ENCODE results near the gene YBEY. TPM values are rescaled to one million over a fixed set of nuclear protein-coding genes. Genes with fewer than 3 reads are reported as not detected.
A peak's percentile ranks its signal among the peaks of the same experiment; 100 is the strongest.
"Not testable (repeated sequence)": the region's sequence is repeated elsewhere in the genome, so short reads cannot be mapped to it uniquely, and the experiment has no call there.

The YBEY gene
- total RNA-seq, 1 donor from 2014 or later, result 11.1 TPM

GRCh38 chr21:46299167-46299566, 13.0 kb downstream of the YBEY start:
- DNase-seq (ENCODE audit: low spot score), result no peak

- no peak for DNase-seq (ENCODE audit: low spot score)
Measured at GRCh38 chr21:46301759-46302158, 15.6 kb downstream of the YBEY start.

GRCh38 chr21:46304437-46304836, 18.3 kb downstream of the YBEY start:
- no peak for DNase-seq (ENCODE audit: low spot score)

GRCh38 chr21:46304955-46305354, 18.8 kb downstream of the YBEY start:
- no peak for DNase-seq (ENCODE audit: low spot score)

- no peak for DNase-seq (ENCODE audit: low spot score)
Measured at GRCh38 chr21:46307625-46308024, 21.5 kb downstream of the YBEY start.

GRCh38 chr21:46308431-46308830, 22.3 kb downstream of the YBEY start:
- DNase-seq (ENCODE audit: low spot score), result no peak

GRCh38 chr21:46310260-46310659, 24.1 kb downstream of the YBEY start:
- DNase-seq (ENCODE audit: low spot score), result not testable (repeated sequence)

- no peak for DNase-seq (ENCODE audit: low spot score)
Measured at GRCh38 chr21:46311568-46311967, 25.4 kb downstream of the YBEY start.

- DNase-seq (ENCODE audit: low spot score), result no peak
Measured at GRCh38 chr21:46312949-46313348, 26.8 kb downstream of the YBEY start.

- no peak for DNase-seq (ENCODE audit: low spot score)
Measured at GRCh38 chr21:46314441-46315020, 28.4 kb downstream of the YBEY start.

- no peak for DNase-seq (ENCODE audit: low spot score)
Measured at GRCh38 chr21:46316708-46317324, 30.7 kb downstream of the YBEY start.

GRCh38 chr21:46317710-46318463, 31.7 kb downstream of the YBEY start:
- DNase-seq (ENCODE audit: low spot score), result no peak

GRCh38 chr21:46318464-46318845, 32.3 kb downstream of the YBEY start:
- no peak for DNase-seq (ENCODE audit: low spot score)

- no peak for DNase-seq (ENCODE audit: low spot score)
Measured at GRCh38 chr21:46319186-46319585, 33.0 kb downstream of the YBEY start.

- no peak for DNase-seq (ENCODE audit: low spot score)
Measured at GRCh38 chr21:46320331-46320801, 34.2 kb downstream of the YBEY start.

- no peak for DNase-seq (ENCODE audit: low spot score)
Measured at GRCh38 chr21:46322351-46323226, 36.4 kb downstream of the YBEY start.

- DNase-seq (ENCODE audit: low spot score), result no peak
Measured at GRCh38 chr21:46323227-46323709, 37.1 kb downstream of the YBEY start.

- DNase-seq (ENCODE audit: low spot score), result peak; percentile 100
Measured at GRCh38 chr21:46323710-46324389, 37.7 kb downstream of the YBEY start, which contains the start of the genes C21orf58 and PCNT. Gene C21orf58, minus strand, starts transcription at chr21:46323870. Its CDS starts 1,132 bp downstream, at chr21:46322738. Gene PCNT, plus strand, starts transcription at chr21:46324156. Its CDS starts 73 bp downstream, at chr21:46324229.

GRCh38 chr21:46324390-46325072, 38.4 kb downstream of the YBEY start:
- DNase-seq (ENCODE audit: low spot score), result peak; percentile 96

All from mesenteric fat pad (tissue), 1 donor.